ENCODE results near the gene DONSON.

DONSON gene

GRCh38 chr21:33543505-33544129, 44.9 kb downstream of the DONSON start:
- peak overlapping the region; percentile 97 for H3K27ac ChIP-seq
- TF ChIP-seq CTCF (conservative IDR thresholded peaks at IDR 0.05) = no peak
- no peak for TF ChIP-seq ZFX (IDR thresholded peaks at IDR 0.05)

- TF ChIP-seq CTCF (conservative IDR thresholded peaks at IDR 0.05) (no peak), ZFX (IDR thresholded peaks at IDR 0.05) (peak; percentile 98)
- H3K27ac ChIP-seq = peak within 1 kb of the TSS; percentile 97
Observed at GRCh38 chr21:33542640-33543504, 45.6 kb downstream of the DONSON start, which contains the start of gene SON. Gene SON (plus strand): TSS chr21:33543038. CDS start chr21:33543093, 55 bp downstream.

DNA sequence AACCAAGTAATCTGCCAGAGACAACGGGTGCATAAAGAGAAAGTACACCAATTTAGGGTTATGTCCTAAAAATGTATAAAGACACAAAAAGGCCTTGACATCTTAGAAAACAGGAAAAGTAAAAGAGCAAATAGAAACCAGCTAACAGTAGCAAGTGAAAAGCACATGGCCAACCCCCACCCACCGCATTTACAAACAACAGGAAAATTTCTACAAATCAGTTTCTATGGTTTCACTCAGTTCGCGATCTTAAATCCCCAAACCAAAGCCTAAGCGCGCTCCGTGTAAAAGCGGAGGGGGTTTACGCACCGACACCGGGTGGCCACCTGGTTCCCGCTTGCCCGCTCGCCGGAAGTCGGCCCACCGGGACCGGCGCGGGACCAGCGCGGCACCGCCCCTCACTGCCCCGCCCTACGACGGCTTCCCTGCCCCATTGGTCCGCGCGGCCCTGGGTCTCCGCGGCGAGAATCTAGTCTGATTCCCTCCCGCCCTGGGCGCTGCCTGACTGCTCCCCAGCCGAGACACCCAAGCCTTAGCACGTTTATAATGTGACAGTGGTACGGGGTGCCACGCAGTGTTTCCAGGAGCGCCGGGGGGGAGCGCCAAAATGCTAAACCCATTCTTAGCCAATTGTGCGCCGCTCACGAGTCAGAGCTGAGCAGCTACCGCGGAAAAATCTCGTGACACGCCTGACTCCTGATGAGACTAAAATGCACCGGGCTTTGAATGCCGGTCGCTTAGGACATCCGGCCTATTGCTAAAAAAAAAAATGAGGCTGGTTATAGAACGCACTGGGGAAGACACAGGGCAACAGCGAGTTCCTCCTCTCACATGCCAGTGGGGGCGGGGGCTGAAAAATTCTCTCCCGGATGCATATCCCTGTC, 46.5 kb downstream of the DONSON start, which contains the start of gene GART:
Gene GART, minus strand, starts transcription at position 362 of the 884 bp plus-strand sequence. CDS start 2,802 bp downstream, outside the sequence.
- H3K27ac ChIP-seq = peak within 1 kb of the TSS; percentile 97
- no peak for TF ChIP-seq CTCF (conservative IDR thresholded peaks at IDR 0.05)
- no peak; the same call in 1 of the 2 replicates for TF ChIP-seq ZFX (IDR thresholded peaks at IDR 0.05)

DNA sequence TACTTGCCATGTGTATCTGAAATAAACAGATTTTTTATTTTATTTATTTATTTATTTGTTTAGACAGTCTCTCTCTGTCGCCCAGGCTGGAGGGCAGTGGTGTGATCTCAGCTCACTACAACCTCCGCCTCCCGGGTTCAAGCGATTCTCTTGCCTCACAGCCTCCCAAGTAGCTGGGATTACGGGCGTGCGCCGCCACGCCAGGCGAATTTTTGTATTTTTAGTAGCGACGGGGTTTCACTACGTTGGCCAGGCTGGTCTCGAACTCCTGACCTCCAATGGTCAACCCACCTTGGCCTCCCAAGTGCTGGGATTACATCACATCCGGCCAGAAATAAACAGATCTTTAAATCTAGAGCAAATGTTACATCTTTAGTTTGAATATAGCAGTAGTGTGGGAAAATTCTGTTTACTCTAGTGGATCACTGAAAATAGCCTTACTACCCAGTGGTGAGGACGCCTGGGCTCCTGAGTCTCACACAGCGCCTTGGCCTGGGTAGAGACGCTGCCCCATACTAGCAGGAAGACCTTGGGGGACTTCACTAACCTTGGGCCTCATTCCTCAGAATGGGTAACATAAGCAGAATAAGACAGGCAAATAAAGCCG, 47.3 kb downstream of the DONSON start:
- peak overlapping the region; percentile 97 for H3K27ac ChIP-seq
- TF ChIP-seq ZFX (IDR thresholded peaks at IDR 0.05) = no peak
- no peak for TF ChIP-seq CTCF (conservative IDR thresholded peaks at IDR 0.05)

- peak overlapping the region; percentile 97; the same call in 1 of the 2 replicates for H3K27ac ChIP-seq
- no peak for TF ChIP-seq CTCF (conservative IDR thresholded peaks at IDR 0.05)
- no peak for TF ChIP-seq ZFX (IDR thresholded peaks at IDR 0.05)
Observed at GRCh38 chr21:33540711-33541104, 47.8 kb downstream of the DONSON start.

DNA sequence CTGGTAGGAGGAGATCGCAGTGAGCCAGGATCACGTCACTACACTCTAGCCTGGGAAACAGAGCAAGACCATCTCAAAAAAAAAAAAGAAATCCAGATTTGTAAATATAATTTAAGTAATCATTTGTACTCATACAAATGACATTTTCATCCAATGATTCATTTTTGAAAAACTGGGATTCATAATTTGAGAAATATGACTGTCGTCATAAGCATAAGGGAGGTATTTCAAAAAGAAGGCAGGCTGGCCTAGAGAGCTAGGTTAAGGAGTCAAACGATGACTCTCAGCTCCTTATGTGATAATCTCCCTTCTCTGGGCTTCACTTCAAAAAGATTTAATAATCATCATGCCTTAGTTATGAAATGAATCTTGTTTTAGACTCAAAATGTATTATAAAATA, 48.9 kb downstream of the DONSON start:
- no peak overlapping the region for H3K27ac ChIP-seq
- TF ChIP-seq CTCF (conservative IDR thresholded peaks at IDR 0.05) = no peak
- TF ChIP-seq ZFX (IDR thresholded peaks at IDR 0.05) = no peak

All from C4-2B (cell line).